T-cell (primary cell): ENCODE measurements around the gene KCNIP4. TPM values are rescaled to one million over a fixed set of nuclear protein-coding genes. Genes with fewer than 3 reads are reported as not detected.

Experiments
- ATAC-seq, 4 experiments: fragments of 200-7000 bp in 3 of 4; fragments of 150-1000 bp in 1 of 4; cut with Tn5 transposase; replicated peaks in 1 of 4; 1 replicate in 3 of 4; 2 replicates in 1 of 4; pipeline ENCODE4 v1.10.0; 2021; ENCODE audit warnings: moderate library complexity in 3 of 4, mild to moderate bottlenecking in 2 of 4, moderate number of reproducible peaks in 1 of 4
- CTCF ChIA-PET, 2 donors: fragments of 300-600 bp; sonication (Branson Sonifier 250); formaldehyde crosslinking; loops; one replicate each; lab custom pipeline; 2022; ENCODE audit warnings: antibody characterized with exemption in 2 of 2; lab: Charles Lee
- POLR2A ChIA-PET, 2 donors: fragments of 300-600 bp; sonication (Branson Sonifier 250); formaldehyde crosslinking; loops; one replicate each; lab custom pipeline; 2022; ENCODE audit warnings: antibody characterized with exemption in 2 of 2; lab: Charles Lee
- DNase-seq, 35 experiments: peaks; one replicate each; pipeline versions ENCODE4 v3.0.0 to v3.0.0-alpha.2; 2013 to 2023
- H3K27ac ChIP-seq: one replicate; pipeline ENCODE4 v1.5.1; 2013; ENCODE audit warnings: low read length
- H3K27me3 ChIP-seq, 2 experiments: replicated peaks in 1 of 2; 1 replicate in 1 of 2; 2 replicates in 1 of 2; pipeline versions ENCODE4 v1.6.1 to v1.7.0; 2013; ENCODE audit warnings: low read length in 1 of 2, mixed read lengths in 1 of 2; ENCODE audit not compliant: control insufficient read depth in 2 of 2, insufficient read depth in 2 of 2; ENCODE audit errors: extremely low read depth in 1 of 2
- H3K36me3 ChIP-seq, 2 donors: 1 replicate in 1 of 2; 2 replicates in 1 of 2; pipeline versions ENCODE4 v1.6.1 to v1.7.0; 2013; ENCODE audit warnings: low read length in 1 of 2; ENCODE audit not compliant: control insufficient read depth in 2 of 2, insufficient read depth in 1 of 2; ENCODE audit errors: extremely low read depth in 1 of 2
- H3K4me1 ChIP-seq, 2 experiments: 1 replicate in 1 of 2; 2 replicates in 1 of 2; pipeline versions ENCODE4 v1.6.1 to v1.7.0; 2013; ENCODE audit warnings: low read length in 2 of 2, mixed read lengths in 1 of 2; ENCODE audit not compliant: insufficient read depth in 2 of 2, control insufficient read depth in 1 of 2; ENCODE audit errors: extremely low read depth in 1 of 2
- H3K4me3 ChIP-seq, 2 donors: 1 replicate in 1 of 2; 2 replicates in 1 of 2; pipeline versions ENCODE4 v1.5.1 to v1.7.0; 2013; ENCODE audit warnings: mild to moderate bottlenecking in 2 of 2, low read length in 1 of 2, moderate library complexity in 1 of 2; ENCODE audit not compliant: control insufficient read depth in 1 of 2; ENCODE audit errors: extremely low read depth in 1 of 2
- H3K9me3 ChIP-seq: 2 replicates; pipeline ENCODE4 v1.7.0; 2013
- H3K27ac Mint-ChIP-seq, 2 donors: one replicate each; pipeline ENCODE4 v1.8.0; 2020 to 2021; ENCODE audit warnings: mild to moderate bottlenecking in 2 of 2, mixed read lengths in 2 of 2
- H3K27me3 Mint-ChIP-seq, 2 donors: one replicate each; pipeline ENCODE4 v1.8.0; 2021 to 2022; ENCODE audit warnings: mixed read lengths in 2 of 2
- H3K36me3 Mint-ChIP-seq: one replicate; pipeline ENCODE4 v1.8.0; 2021; ENCODE audit warnings: mixed read lengths
- H3K4me1 Mint-ChIP-seq, 3 donors: one replicate each; pipeline ENCODE4 v1.8.0; 2020 to 2022; ENCODE audit warnings: mixed read lengths in 3 of 3, mild to moderate bottlenecking in 1 of 3
- H3K4me3 Mint-ChIP-seq, 3 donors: one replicate each; pipeline ENCODE4 v1.8.0; 2020 to 2022; ENCODE audit warnings: mild to moderate bottlenecking in 3 of 3, mixed read lengths in 3 of 3, moderate library complexity in 3 of 3
- H3K9me3 Mint-ChIP-seq, 3 donors: one replicate each; pipeline ENCODE4 v1.8.0; 2020 to 2022; ENCODE audit warnings: mixed read lengths in 3 of 3
- WGBS: methylation state at CpG from one replicate; pipeline ENCODE4 v1.1.5; 2013; ENCODE audit warnings: missing lambda C conversion rate; ENCODE audit not compliant: insufficient coverage; 5-methylcytosine and 5-hydroxymethylcytosine counted together
- total RNA-seq, 35 experiments: library from RNA in 6 of 35; stranded (reverse) in 6 of 35; fragments of 120-200 nt in 1 of 35; gene quantifications; one replicate each; pipeline versions ENCODE4 v1.2.1 to v1.2.4 and lab custom pipeline; 2013 to 2026

Gene KCNIP4
- total RNA-seq, 5 donors from 2014 or later (not counting 1 experiment from before 2014, with no cell fraction given), result not detected

DNA sequence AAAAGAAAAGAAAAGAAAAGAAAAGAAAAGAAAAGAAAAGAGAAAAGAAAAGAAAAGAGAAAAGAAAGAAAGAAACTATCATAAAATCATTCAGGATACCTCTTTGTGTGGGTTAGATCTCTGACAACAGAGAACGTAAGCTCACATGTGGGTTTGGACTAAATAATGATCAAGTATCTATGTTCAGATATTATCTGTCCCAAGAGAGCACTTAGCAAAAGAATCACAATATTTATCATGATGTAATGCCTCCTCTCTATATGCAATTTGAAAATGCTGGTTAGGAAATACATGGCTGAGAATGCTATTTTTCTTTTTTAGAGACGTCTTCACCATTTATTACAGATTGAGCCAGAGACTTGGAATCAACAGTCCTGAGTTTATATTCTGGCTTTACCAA is 191.3 kb downstream of the KCNIP4 start:
- peaks cover 0 to 3% of the 10 kb centered on the region in 2 experiments for H3K27me3 ChIP-seq
- H3K36me3 Mint-ChIP-seq, result no peaks in the 10 kb centered on the region

DNA sequence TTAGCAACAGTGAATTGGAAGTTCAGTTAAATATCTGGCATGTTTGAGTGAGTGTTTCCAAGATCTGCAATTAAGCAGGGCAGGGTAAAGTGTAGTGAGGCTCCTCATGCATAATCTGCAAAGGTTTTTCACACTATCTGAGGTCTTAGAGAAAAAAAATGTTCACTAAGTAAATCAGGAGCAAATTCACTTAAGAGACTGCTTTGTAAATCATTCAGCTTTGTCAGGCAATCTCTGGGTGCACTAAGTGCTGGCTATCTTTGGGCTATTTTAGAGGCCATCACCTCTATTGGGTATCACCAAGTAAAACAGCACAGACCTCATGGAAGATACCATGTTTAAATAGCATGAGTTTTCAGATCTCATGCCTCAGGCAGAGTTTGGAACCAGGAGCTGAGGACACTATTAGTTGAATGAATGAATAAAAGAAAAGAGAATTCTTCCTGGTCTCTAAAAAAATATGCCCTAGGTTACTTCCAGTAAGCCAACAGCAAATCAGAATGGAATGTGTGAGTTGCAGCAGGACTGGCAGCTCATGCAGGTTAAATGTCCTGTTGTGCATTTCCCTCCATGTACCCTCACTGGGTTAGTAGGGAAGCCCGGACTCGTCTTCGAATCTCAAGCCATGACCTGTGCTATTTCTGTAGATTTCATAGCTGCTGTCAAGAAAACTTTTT is 195.3 kb downstream of the KCNIP4 start:
- H3K4me1 ChIP-seq, result no peaks in the 10 kb centered on the region
- no peaks in the 10 kb centered on the region for H3K4me1 Mint-ChIP-seq
- H3K27ac ChIP-seq, result no peak overlapping the region
- H3K9me3 Mint-ChIP-seq, result peaks cover 0 to 10% (median 0%) of the 10 kb centered on the region in 3 donors
- H3K9me3 ChIP-seq, result no peaks in the 10 kb centered on the region
- H3K36me3 ChIP-seq, result no peaks in the 10 kb centered on the region
- CTCF ChIA-PET, result interaction anchor here in 1 of 2 donors (0.6 kb wide), 2 partner anchors 12 to 1341 kb away, joined by 3 to 4 read pairs; no protein-coding TSS in a partner anchor
- DNase-seq (no peak), ATAC-seq (no peak)
- H3K4me3 Mint-ChIP-seq, result no peak overlapping the region
- no peaks in the 10 kb centered on the region for H3K36me3 Mint-ChIP-seq
- H3K27me3 ChIP-seq, result peaks cover 0 to 3% of the 10 kb centered on the region in 2 experiments
- no peak overlapping the region for H3K4me3 ChIP-seq
- POLR2A ChIA-PET, result interaction anchor here (0.5 to 0.6 kb wide), 2 partner anchors 13 to 38 kb away, joined by 3 to 4 read pairs; no protein-coding TSS in a partner anchor
- WGBS, result 93% methylated on average over 3 of the region's 3 CpGs
- no peak overlapping the region for H3K27ac Mint-ChIP-seq
- H3K27me3 Mint-ChIP-seq, result peaks cover 0 to 1% of the 10 kb centered on the region in 2 donors

More for the DNA sequence above, 191.3 kb downstream of the KCNIP4 start:
- no peaks in the 10 kb centered on the region for H3K4me1 Mint-ChIP-seq
- peaks cover 0 to 1% of the 10 kb centered on the region in 2 donors for H3K27me3 Mint-ChIP-seq
- H3K27ac ChIP-seq, result no peak overlapping the region
- ChIA-PET CTCF (no interaction called here), POLR2A (no interaction called here)
- H3K9me3 ChIP-seq, result no peaks in the 10 kb centered on the region
- H3K4me3 Mint-ChIP-seq, result no peak overlapping the region
- DNase-seq (no peak), ATAC-seq (no peak)
- no peak overlapping the region for H3K27ac Mint-ChIP-seq
- no peaks in the 10 kb centered on the region for H3K9me3 Mint-ChIP-seq
- H3K4me1 ChIP-seq, result no peaks in the 10 kb centered on the region
- no peaks in the 10 kb centered on the region for H3K36me3 ChIP-seq
- no peak overlapping the region for H3K4me3 ChIP-seq
- no CpG with 5 or more reads among the region's 2 CpGs for WGBS

DNA sequence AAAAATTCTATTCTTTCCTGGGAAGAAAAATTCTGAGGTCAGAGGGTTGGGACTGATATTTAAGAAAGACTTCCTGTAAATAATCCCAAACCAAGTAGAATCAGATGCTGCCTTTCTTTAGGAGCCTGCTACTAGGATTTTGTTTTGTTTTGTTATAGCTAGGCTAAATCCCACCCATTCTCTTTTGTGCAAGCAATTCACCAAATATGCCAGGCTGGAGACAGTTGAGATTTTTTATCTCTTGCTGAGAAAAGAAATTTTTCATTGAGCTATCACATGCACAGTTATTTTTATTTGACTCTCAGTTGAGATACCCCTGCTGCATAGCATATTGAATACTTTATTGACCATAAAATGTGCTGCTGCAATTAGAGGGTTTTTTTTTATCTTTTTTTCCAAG is 196.0 kb downstream of the KCNIP4 start:
- H3K27me3 Mint-ChIP-seq, result peaks cover 0 to 1% of the 10 kb centered on the region in 2 donors
- Histone ChIP-seq H3K4me1 (no peaks in the 10 kb centered on the region), H3K36me3 (no peaks in the 10 kb centered on the region), H3K4me3 (no peak overlapping the region), H3K27ac (no peak overlapping the region), H3K27me3 (peaks cover 0 to 3% of the 10 kb centered on the region in 2 experiments), H3K9me3 (no peaks in the 10 kb centered on the region)
- ChIA-PET POLR2A (interaction anchor here (0.6 kb wide), 2 partner anchors 37 to 1757 kb away, joined by 3 to 5 read pairs; no protein-coding TSS in a partner anchor), CTCF (interaction anchor here (0.6 to 1.0 kb wide), 3 partner anchors 13 to 1341 kb away, joined by 3 to 4 read pairs (median 3); no protein-coding TSS in a partner anchor)
- no peaks in the 10 kb centered on the region for H3K36me3 Mint-ChIP-seq
- H3K4me1 Mint-ChIP-seq, result no peaks in the 10 kb centered on the region
- H3K27ac Mint-ChIP-seq, result no peak overlapping the region
- ATAC-seq, result no peak
- peaks cover 0 to 10% (median 0%) of the 10 kb centered on the region in 3 donors for H3K9me3 Mint-ChIP-seq
- no peak overlapping the region for H3K4me3 Mint-ChIP-seq
- no peak for DNase-seq

DNA sequence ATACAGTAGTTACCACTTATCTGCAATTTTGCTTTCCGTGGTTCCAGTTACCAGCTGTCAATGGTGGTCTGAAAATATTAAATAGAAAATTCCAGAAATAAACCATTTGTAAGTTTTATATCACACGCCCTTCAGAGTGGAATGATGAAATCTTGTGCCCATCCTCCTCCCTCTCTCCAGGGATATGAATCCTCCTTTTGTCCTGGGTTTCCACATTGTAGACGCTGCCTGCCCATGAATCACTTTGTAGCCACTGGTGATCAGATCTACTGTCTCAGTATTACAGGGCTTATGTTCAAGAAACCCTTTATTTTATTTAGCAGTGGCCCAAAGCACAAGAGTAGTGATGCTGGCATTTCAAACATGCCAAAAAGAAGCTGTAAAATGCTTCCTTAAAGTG is 198.6 kb downstream of the KCNIP4 start:
- peaks cover 0 to 10% (median 0%) of the 10 kb centered on the region in 3 donors for H3K9me3 Mint-ChIP-seq
- H3K4me3 Mint-ChIP-seq, result no peak overlapping the region
- H3K4me1 Mint-ChIP-seq, result no peaks in the 10 kb centered on the region
- no peak overlapping the region for H3K27ac Mint-ChIP-seq
- no peaks in the 10 kb centered on the region for H3K36me3 Mint-ChIP-seq
- CTCF ChIA-PET, result no interaction called here
- DNase-seq (no peak), ATAC-seq (no peak)
- Histone ChIP-seq H3K36me3 (no peaks in the 10 kb centered on the region), H3K27me3 (peaks cover 0 to 3% of the 10 kb centered on the region in 2 experiments), H3K4me1 (no peaks in the 10 kb centered on the region), H3K9me3 (no peaks in the 10 kb centered on the region), H3K27ac (no peak overlapping the region), H3K4me3 (no peak overlapping the region)
- POLR2A ChIA-PET, result interaction anchor here in 1 of 2 donors (0.6 kb wide), 1 partner anchor 66 kb away, joined by 3 read pairs; no protein-coding TSS in a partner anchor
- 0% methylated on average over 1 of the region's 3 CpGs for WGBS
- peaks cover 0 to 1% of the 10 kb centered on the region in 2 donors for H3K27me3 Mint-ChIP-seq

DNA sequence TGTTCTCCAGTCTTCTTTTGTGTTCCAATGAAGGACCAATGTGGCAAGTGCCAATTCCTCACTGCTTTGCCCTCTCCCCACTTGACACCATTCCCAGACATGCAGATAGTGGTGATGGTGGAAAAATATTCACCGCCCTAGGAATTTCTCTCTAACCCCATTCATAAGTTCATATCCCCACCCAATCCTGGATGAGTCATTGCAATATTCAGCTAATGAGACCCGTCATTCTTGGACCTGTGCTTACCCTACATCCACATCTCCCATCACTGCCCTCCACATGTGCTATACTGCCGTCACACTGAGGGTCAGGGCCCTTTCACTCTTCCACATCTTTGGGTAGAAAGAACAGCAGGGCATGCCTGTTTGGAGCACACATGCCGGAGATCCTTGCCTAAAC is 199.2 kb downstream of the KCNIP4 start:
- no peak overlapping the region for H3K27ac Mint-ChIP-seq
- CTCF ChIA-PET, result no interaction called here

DNA sequence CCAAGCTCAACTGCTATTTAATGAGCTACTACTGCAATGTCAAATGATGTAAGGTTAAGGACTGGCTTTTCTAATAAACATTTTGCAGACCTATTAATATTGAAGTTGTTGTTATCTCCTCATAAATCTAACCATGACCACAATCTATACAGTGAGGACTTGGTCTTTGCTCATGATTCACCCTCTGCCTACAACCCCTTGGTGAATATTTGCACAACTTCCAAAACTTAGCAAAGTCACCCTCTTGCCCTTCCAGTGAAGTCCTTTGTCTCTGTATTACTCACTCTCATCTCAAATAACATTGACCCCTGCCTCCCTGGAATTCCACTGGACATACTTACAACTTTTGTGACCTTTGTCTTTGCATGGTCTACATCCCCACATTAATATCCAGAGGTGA is 204.5 kb downstream of the KCNIP4 start:
- DNase-seq (no peak), ATAC-seq (no peak)
- H3K27me3 Mint-ChIP-seq, result no peaks in the 10 kb centered on the region
- H3K9me3 Mint-ChIP-seq, result peaks cover 0 to 3% (median 0%) of the 10 kb centered on the region in 3 donors
- Histone ChIP-seq H3K4me3 (no peak overlapping the region), H3K36me3 (no peaks in the 10 kb centered on the region), H3K9me3 (no peaks in the 10 kb centered on the region), H3K4me1 (no peaks in the 10 kb centered on the region), H3K27me3 (no peaks in the 10 kb centered on the region), H3K27ac (no peak overlapping the region)
- no peak overlapping the region for H3K4me3 Mint-ChIP-seq
- POLR2A ChIA-PET, result no interaction called here
- no peaks in the 10 kb centered on the region for H3K4me1 Mint-ChIP-seq
- H3K27ac Mint-ChIP-seq, result no peak overlapping the region
- CTCF ChIA-PET, result interaction anchor here in 1 of 2 donors (0.5 kb wide), 1 partner anchor 45 kb away, joined by 4 read pairs; no protein-coding TSS in a partner anchor
- no peaks in the 10 kb centered on the region for H3K36me3 Mint-ChIP-seq

More for the DNA sequence above, 199.2 kb downstream of the KCNIP4 start:
- POLR2A ChIA-PET, result no interaction called here
- Histone ChIP-seq H3K4me3 (no peak overlapping the region), H3K27me3 (peaks cover 0 to 3% of the 10 kb centered on the region in 2 experiments), H3K27ac (no peak overlapping the region), H3K9me3 (no peaks in the 10 kb centered on the region), H3K4me1 (no peaks in the 10 kb centered on the region), H3K36me3 (no peaks in the 10 kb centered on the region)
- Mint-ChIP-seq H3K9me3 (peaks cover 0 to 10% (median 0%) of the 10 kb centered on the region in 3 donors), H3K27me3 (peaks cover 0 to 1% of the 10 kb centered on the region in 2 donors), H3K4me3 (no peak overlapping the region), H3K36me3 (no peaks in the 10 kb centered on the region), H3K4me1 (no peaks in the 10 kb centered on the region)
- WGBS, result 78% methylated on average over 3 of the region's 4 CpGs
- ATAC-seq (no peak), DNase-seq (no peak)
